ENCODE measurements around the gene OR13C2. TPM values are rescaled to one million over a fixed set of nuclear protein-coding genes. Genes with fewer than 3 reads are reported as not detected.
"Not testable (repeated sequence)": the region's sequence is repeated elsewhere in the genome, so short reads cannot be mapped to it uniquely, and the experiment has no call there.

The OR13C2 gene
- total RNA-seq, 1 donor from 2014 or later = not detected

DNA sequence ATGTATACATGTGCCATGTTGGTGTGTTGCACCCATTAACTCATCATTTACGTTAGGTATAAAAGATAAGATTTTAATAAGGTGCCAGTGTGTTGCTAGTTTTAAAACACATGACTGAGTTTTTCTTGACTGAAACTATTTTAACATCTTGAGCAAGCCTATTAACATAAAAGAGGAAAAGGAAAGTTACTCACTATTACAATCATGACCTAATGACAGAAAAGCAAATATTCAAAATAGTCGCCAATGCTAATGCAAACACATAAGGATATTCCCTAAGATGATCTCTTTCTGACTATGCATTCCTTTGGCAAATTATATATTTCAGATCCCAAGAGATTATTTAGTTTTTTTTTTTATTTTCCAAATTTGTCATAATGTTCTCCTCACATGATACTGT lies 5.8 kb upstream of the OR13C2 start:
- H3K4me1 ChIP-seq = no peaks in the 10 kb centered on the region
- no peaks in the 10 kb centered on the region for H3K27me3 ChIP-seq
- TF ChIP-seq, protein P1, sequence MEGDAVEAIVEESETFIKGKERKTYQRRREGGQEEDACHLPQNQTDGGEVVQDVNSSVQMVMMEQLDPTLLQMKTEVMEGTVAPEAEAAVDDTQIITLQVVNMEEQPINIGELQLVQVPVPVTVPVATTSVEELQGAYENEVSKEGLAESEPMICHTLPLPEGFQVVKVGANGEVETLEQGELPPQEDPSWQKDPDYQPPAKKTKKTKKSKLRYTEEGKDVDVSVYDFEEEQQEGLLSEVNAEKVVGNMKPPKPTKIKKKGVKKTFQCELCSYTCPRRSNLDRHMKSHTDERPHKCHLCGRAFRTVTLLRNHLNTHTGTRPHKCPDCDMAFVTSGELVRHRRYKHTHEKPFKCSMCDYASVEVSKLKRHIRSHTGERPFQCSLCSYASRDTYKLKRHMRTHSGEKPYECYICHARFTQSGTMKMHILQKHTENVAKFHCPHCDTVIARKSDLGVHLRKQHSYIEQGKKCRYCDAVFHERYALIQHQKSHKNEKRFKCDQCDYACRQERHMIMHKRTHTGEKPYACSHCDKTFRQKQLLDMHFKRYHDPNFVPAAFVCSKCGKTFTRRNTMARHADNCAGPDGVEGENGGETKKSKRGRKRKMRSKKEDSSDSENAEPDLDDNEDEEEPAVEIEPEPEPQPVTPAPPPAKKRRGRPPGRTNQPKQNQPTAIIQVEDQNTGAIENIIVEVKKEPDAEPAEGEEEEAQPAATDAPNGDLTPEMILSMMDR (IDR thresholded peaks at IDR 0.05) = no peak
- no peak overlapping the region for H3K4me3 ChIP-seq
- intact Hi-C loops (cut with DNase I) = no loop called here
- no peak for ATAC-seq
- no peaks in the 10 kb centered on the region for H3K36me3 ChIP-seq
- H3K9me3 ChIP-seq = no peaks in the 10 kb centered on the region
- DNase-seq = no peak
- H3K27ac ChIP-seq = no peak overlapping the region

DNA sequence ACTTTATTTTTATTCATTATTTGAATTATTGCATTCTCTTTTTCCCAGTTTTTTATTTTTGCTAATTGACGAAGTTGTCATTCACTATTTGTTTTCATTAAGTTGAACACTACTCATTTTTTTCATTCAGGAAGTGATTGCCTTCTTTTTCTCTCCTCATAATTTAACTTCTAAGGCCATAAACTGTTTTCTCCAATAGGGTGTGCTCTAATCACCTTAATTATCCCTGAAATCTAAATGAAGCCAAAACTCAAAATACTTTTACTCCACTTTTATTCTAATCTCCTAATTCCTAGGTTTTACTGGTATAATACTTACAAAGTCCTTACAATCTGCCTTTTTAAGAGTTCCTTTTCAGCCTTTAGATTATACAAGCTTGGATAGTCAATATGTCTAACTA lies 2.9 kb upstream of the OR13C2 start:
- ATAC-seq (no peak), DNase-seq (no peak)
- intact Hi-C loops (cut with DNase I) = no loop called here
- TF ChIP-seq, protein P1 (IDR thresholded peaks at IDR 0.05) = no peak
- Histone ChIP-seq H3K4me1 (no peaks in the 10 kb centered on the region), H3K9me3 (no peaks in the 10 kb centered on the region), H3K27me3 (no peaks in the 10 kb centered on the region), H3K27ac (no peak overlapping the region), H3K36me3 (no peaks in the 10 kb centered on the region), H3K4me3 (no peak overlapping the region)

DNA sequence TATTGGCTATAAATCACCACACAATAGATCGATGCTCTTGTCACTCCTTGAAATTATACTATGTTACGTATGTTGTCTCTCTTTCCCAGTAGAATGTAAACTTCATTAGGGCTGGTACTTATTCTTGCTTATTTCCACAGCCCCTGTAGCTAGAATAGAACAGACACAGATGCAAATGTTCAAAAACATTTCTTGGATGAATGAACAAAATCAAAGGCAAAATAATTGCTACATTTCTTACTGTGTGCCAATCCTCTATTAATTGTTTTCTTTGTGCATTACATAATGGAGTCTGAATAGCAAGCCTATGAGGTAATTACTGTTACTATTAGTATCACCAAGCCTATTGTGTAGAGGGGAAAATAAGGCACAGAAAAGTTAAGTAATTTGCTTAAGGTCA lies 725 bp upstream of the OR13C2 start:
- Histone ChIP-seq H3K9me3 (no peaks in the 10 kb centered on the region), H3K27me3 (no peaks in the 10 kb centered on the region), H3K4me1 (no peaks in the 10 kb centered on the region), H3K36me3 (no peaks in the 10 kb centered on the region), H3K4me3 (no peak overlapping the region), H3K27ac (no peak overlapping the region)
- DNase-seq (no peak), ATAC-seq (no peak)
- intact Hi-C loops (cut with DNase I) = no loop called here
- TF ChIP-seq, protein P1 (IDR thresholded peaks at IDR 0.05) = no peak

DNA sequence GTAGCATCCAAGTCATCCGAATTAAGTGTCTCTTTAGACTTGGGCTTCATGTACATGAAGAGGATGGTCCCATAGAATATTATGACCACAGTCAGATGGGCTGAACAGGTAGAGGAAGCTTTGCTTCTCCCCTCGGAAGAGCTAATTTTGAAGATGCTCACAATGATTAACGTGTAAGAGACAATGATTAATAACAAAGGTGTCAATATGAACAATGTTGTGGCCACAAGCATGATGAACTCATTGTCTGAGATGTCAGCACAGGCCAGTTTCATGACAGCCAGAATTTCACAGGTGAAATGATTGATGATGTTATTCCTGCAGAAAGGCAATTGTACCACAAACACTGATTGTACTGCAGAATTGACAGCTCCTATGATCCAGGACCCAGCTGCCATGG lies 626 bp downstream of the OR13C2 start:
- H3K27me3 ChIP-seq = no peaks in the 10 kb centered on the region
- TF ChIP-seq, protein P1 (IDR thresholded peaks at IDR 0.05) = no peak
- no peak overlapping the region for H3K27ac ChIP-seq
- H3K4me1 ChIP-seq = no peaks in the 10 kb centered on the region
- H3K9me3 ChIP-seq = no peaks in the 10 kb centered on the region
- no peak overlapping the region for H3K4me3 ChIP-seq
- intact Hi-C loops (cut with DNase I) = no loop called here
- ATAC-seq = no peak
- DNase-seq = no peak
- H3K36me3 ChIP-seq = no peaks in the 10 kb centered on the region

DNA sequence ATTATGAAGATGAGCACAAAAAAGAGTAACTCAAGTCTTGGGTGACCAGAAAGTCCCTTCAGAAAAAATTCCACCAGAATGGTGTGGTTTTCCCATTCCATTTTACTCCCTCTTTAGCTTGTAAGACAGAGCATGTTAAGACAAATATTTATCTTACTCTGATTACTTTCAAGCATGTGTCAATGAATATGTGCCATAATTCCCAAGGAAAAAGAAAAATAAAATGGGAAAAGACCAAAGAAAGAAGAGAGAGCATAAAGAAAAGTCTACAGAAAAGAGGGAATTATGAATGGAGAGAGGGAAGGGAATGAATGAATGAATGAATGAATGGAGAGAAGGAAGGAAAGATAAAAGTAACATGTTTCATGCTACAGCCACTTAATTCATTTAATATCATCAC lies 6.1 kb downstream of the OR13C2 start, which contains the start of gene OR13C5:
TSS of gene OR13C5 (minus strand) at position 101 of the 400 bp plus-strand sequence. CDS start at position 101, 0 bp downstream.
- H3K27ac ChIP-seq; H3K27me3 ChIP-seq; intact Hi-C loops (cut with DNase I); H3K4me1 ChIP-seq; H3K4me3 ChIP-seq; ATAC-seq; H3K9me3 ChIP-seq; H3K36me3 ChIP-seq; DNase-seq: not testable (repeated sequence)

DNA sequence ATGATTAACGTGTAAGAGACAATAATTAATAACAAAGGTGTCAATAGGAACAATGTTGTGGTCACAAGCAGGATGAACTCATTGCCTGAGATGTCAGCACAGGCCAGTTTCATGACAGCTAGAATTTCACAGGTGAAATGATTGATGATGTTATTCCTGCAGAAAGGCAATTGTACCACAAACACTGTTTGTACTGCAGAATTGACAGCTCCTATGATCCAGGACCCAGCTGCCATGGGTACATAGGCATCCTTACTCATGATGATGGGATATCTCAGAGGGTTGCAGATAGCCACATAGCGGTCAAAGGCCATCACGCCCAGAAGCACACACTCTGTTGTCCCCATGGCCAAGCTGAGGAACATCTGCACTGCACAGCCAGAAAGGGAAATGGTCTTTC lies 6.7 kb downstream of the OR13C2 start:
- H3K4me1 ChIP-seq; ATAC-seq; intact Hi-C loops (cut with DNase I); H3K27me3 ChIP-seq; H3K27ac ChIP-seq; H3K9me3 ChIP-seq; H3K36me3 ChIP-seq; DNase-seq; H3K4me3 ChIP-seq: not testable (repeated sequence)

DNA sequence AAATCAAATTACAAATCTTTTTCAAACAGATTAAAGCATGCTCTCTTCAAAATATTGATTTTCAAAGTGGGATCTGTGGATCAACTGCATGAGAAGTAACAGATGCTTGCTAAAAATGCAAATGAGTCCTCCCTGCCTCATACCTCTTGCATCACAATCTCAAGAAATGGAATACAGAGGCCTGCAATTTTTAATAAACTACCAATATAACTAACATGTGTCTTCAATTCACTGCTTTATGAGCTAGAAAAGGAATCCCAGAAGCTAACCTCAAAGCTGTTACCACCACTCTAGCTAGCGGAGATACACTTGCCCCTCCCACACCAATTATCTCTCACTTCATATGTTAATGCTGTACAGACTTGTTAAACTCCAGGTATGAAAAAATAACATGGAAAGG lies 15.8 kb downstream of the OR13C2 start:
- Histone ChIP-seq H3K27me3 (no peaks in the 10 kb centered on the region), H3K4me3 (no peak overlapping the region), H3K4me1 (no peaks in the 10 kb centered on the region), H3K27ac (no peak overlapping the region), H3K36me3 (no peaks in the 10 kb centered on the region), H3K9me3 (no peaks in the 10 kb centered on the region)
- intact Hi-C loops (cut with DNase I) = no loop called here
- TF ChIP-seq, protein P1 (IDR thresholded peaks at IDR 0.05) = no peak
- DNase-seq (no peak), ATAC-seq (no peak)
